Measurements from ENCODE around the gene USH2A. TPM values are rescaled to one million over a fixed set of nuclear protein-coding genes. Genes with fewer than 3 reads are reported as not detected.

The USH2A gene
- total and polyA plus RNA-seq, 2 experiments from 2014 or later = under 0.01 to 0.01 TPM

- no peaks in the 10 kb centered on the region for H4K20me1 ChIP-seq (ENCODE audit: insufficient read depth)
- no peaks in the 10 kb centered on the region for H3K36me3 ChIP-seq (ENCODE audit: low read depth)
- H3K9me2 ChIP-seq (ENCODE audit: insufficient read depth) = no peaks in the 10 kb centered on the region
- H2AFZ ChIP-seq = no peak overlapping the region
- H3K9ac ChIP-seq = no peak overlapping the region
- TF ChIP-seq EZH2phosphoT487 (IDR thresholded peaks at IDR 0.05; ENCODE audit: insufficient read depth, low read depth) (no peak), EZH2 (IDR thresholded peaks at IDR 0.05; ENCODE audit: insufficient read depth, poor library complexity, severe bottlenecking) (no peak)
- 0 out of 2 replicates have a peak, but pooled peaks cover 3% of the 10 kb centered on the region for H3K4me1 ChIP-seq (ENCODE audit: insufficient read depth)
- in situ Hi-C loops (cut with MboI) = no loop called here
- DNase-seq = no peak
- H3K27me3 ChIP-seq (replicated peaks; ENCODE audit: insufficient read depth) = no peaks in the 10 kb centered on the region
- H3K4me2 ChIP-seq (ENCODE audit: unreplicated experiment) = no peak overlapping the region
- no peak overlapping the region for H3K4me3 ChIP-seq
- no peaks in the 10 kb centered on the region for H3K9me3 ChIP-seq (ENCODE audit: low read depth)
- no peaks in the 10 kb centered on the region for H3K79me2 ChIP-seq (ENCODE audit: insufficient read depth)
- H3K27ac ChIP-seq = no peak overlapping the region
- no peaks in the 10 kb centered on the region for H3F3A ChIP-seq (ENCODE audit: insufficient read depth)
- 55 to 58% methylated on average over 4 of the region's 4 CpGs for WGBS, 2 experiments (ENCODE audit: low coverage in 1 of 2, low lambda C conversion rate in 2 of 2, missing lambda C conversion rate in 2 of 2)
These were observed 712.4 kb downstream of the USH2A start for GRCh38 chr1:215710899-215711225.

- Histone ChIP-seq H3K4me1 (ENCODE audit: insufficient read depth) (0 out of 2 replicates have a peak, but pooled peaks cover 3% of the 10 kb centered on the region), H3K27me3 (replicated peaks; ENCODE audit: insufficient read depth) (no peaks in the 10 kb centered on the region), H3K9me3 (ENCODE audit: low read depth) (no peaks in the 10 kb centered on the region), H3K36me3 (ENCODE audit: low read depth) (no peaks in the 10 kb centered on the region), H3K9me2 (ENCODE audit: insufficient read depth) (no peaks in the 10 kb centered on the region), H4K20me1 (ENCODE audit: insufficient read depth) (no peaks in the 10 kb centered on the region), H3K79me2 (ENCODE audit: insufficient read depth) (no peaks in the 10 kb centered on the region), H3K9ac (no peak overlapping the region), H3K27ac (no peak overlapping the region), H3F3A (ENCODE audit: insufficient read depth) (no peaks in the 10 kb centered on the region), H2AFZ (no peak overlapping the region), H3K4me3 (no peak overlapping the region), H3K4me2 (ENCODE audit: unreplicated experiment) (no peak overlapping the region)
- in situ Hi-C loops (cut with MboI) = no loop called here
- 17 to 20% methylated on average over 8 of the region's 8 CpGs for WGBS, 2 experiments (ENCODE audit: low coverage in 1 of 2, low lambda C conversion rate in 2 of 2, missing lambda C conversion rate in 2 of 2)
- DNase-seq = peak; percentile 80
- TF ChIP-seq EZH2phosphoT487 (IDR thresholded peaks at IDR 0.05; ENCODE audit: insufficient read depth, low read depth) = no peak
- no peak for TF ChIP-seq EZH2 (IDR thresholded peaks at IDR 0.05; ENCODE audit: insufficient read depth, poor library complexity, severe bottlenecking)
These were observed 713.0 kb downstream of the USH2A start for GRCh38 chr1:215710036-215710898.

GRCh38 chr1:215704089-215704860, 719.0 kb downstream of the USH2A start:
- H2AFZ ChIP-seq = no peak overlapping the region
- no peaks in the 10 kb centered on the region for H3K4me1 ChIP-seq (ENCODE audit: insufficient read depth)
- no peaks in the 10 kb centered on the region for H3K9me2 ChIP-seq (ENCODE audit: insufficient read depth)
- no peak overlapping the region for H3K4me2 ChIP-seq (ENCODE audit: unreplicated experiment)
- no peak for TF ChIP-seq EZH2 (IDR thresholded peaks at IDR 0.05; ENCODE audit: insufficient read depth, poor library complexity, severe bottlenecking)
- no peak for TF ChIP-seq EZH2phosphoT487 (IDR thresholded peaks at IDR 0.05; ENCODE audit: insufficient read depth, low read depth)
- H3K36me3 ChIP-seq (ENCODE audit: low read depth) = no peaks in the 10 kb centered on the region
- H3K27me3 ChIP-seq (replicated peaks; ENCODE audit: insufficient read depth) = no peaks in the 10 kb centered on the region; the same call in 1 of the 2 replicates
- no peak overlapping the region for H3K4me3 ChIP-seq
- no peaks in the 10 kb centered on the region for H3K9me3 ChIP-seq (ENCODE audit: low read depth)
- DNase-seq = peak; percentile 60
- H3K9ac ChIP-seq = no peak overlapping the region
- in situ Hi-C loops (cut with MboI) = no loop called here
- no peaks in the 10 kb centered on the region for H4K20me1 ChIP-seq (ENCODE audit: insufficient read depth)
- H3F3A ChIP-seq (ENCODE audit: insufficient read depth) = no peaks in the 10 kb centered on the region
- WGBS, 2 experiments (ENCODE audit: low coverage in 1 of 2, low lambda C conversion rate in 2 of 2, missing lambda C conversion rate in 2 of 2) = 58 to 59% methylated on average over 5 to 6 of the region's 6 CpGs
- H3K27ac ChIP-seq = no peak overlapping the region
- no peaks in the 10 kb centered on the region for H3K79me2 ChIP-seq (ENCODE audit: insufficient read depth)

- no peak overlapping the region for H3K9ac ChIP-seq
- no peak overlapping the region for H2AFZ ChIP-seq
- H4K20me1 ChIP-seq (ENCODE audit: insufficient read depth) = no peaks in the 10 kb centered on the region
- peaks cover 8% of the 10 kb centered on the region; the same call in 1 of the 2 replicates for H3K27me3 ChIP-seq (replicated peaks; ENCODE audit: insufficient read depth)
- 49 to 53% methylated on average over 2 of the region's 2 CpGs for WGBS, 2 experiments (ENCODE audit: low coverage in 1 of 2, low lambda C conversion rate in 2 of 2, missing lambda C conversion rate in 2 of 2)
- H3K79me2 ChIP-seq (ENCODE audit: insufficient read depth) = no peaks in the 10 kb centered on the region
- in situ Hi-C loops (cut with MboI) = no loop called here
- H3K4me3 ChIP-seq = no peak overlapping the region
- H3K4me1 ChIP-seq (ENCODE audit: insufficient read depth) = no peaks in the 10 kb centered on the region
- H3K9me2 ChIP-seq (ENCODE audit: insufficient read depth) = no peaks in the 10 kb centered on the region
- no peak overlapping the region for H3K4me2 ChIP-seq (ENCODE audit: unreplicated experiment)
- no peaks in the 10 kb centered on the region for H3F3A ChIP-seq (ENCODE audit: insufficient read depth)
- peak; percentile 18 for DNase-seq
- no peaks in the 10 kb centered on the region for H3K36me3 ChIP-seq (ENCODE audit: low read depth)
- no peaks in the 10 kb centered on the region for H3K9me3 ChIP-seq (ENCODE audit: low read depth)
- no peak for TF ChIP-seq EZH2 (IDR thresholded peaks at IDR 0.05; ENCODE audit: insufficient read depth, poor library complexity, severe bottlenecking)
- no peak for TF ChIP-seq EZH2phosphoT487 (IDR thresholded peaks at IDR 0.05; ENCODE audit: insufficient read depth, low read depth)
- no peak overlapping the region for H3K27ac ChIP-seq
These were observed 741.0 kb downstream of the USH2A start for GRCh38 chr1:215682232-215682631.

All from GM23248 (cell line).